Prostate gland (tissue), 2 donors: ENCODE measurements around the gene PSTPIP1. TPM values are rescaled to one million over a fixed set of nuclear protein-coding genes. Genes with fewer than 3 reads are reported as not detected.

ENCODE experiments used
- DNase-seq: peaks from one replicate; pipeline ENCODE4 v3.0.0-alpha.2; 2019; ENCODE audit warnings: low spot score
- H3K27ac ChIP-seq, 2 donors: fragments of 200-600 bp; sonication (generic); 2 replicates each; pipeline ENCODE4 v1.5.1; 2017 to 2019
- H3K27me3 ChIP-seq: fragments of 200-600 bp; sonication (generic); replicated peaks from 2 replicates; pipeline ENCODE4 v1.5.1; 2019; ENCODE audit not compliant: insufficient read depth
- H3K36me3 ChIP-seq, 2 donors: fragments of 200-600 bp; sonication (generic); 1 replicate in 1 of 2; 2 replicates in 1 of 2; pipeline versions ENCODE4 v1.5.1 to v1.8.1; 2017 to 2019
- H3K4me1 ChIP-seq: fragments of 200-600 bp; sonication (generic); replicated peaks from 2 replicates; pipeline ENCODE4 v1.5.1; 2019
- H3K4me3 ChIP-seq, 2 donors: fragments of 200-600 bp; sonication (generic); 2 replicates each; pipeline ENCODE4 v1.5.1; 2017 to 2019
- H3K9me3 ChIP-seq: fragments of 200-600 bp; sonication (generic); 2 replicates; pipeline ENCODE4 v1.5.1; 2017
- CTCF ChIP-seq, 4 experiments: fragments of 200-600 bp in 2 of 4; fragments of 450-650 bp in 2 of 4; sonication (generic) in 2 of 4; IDR thresholded peaks; 1 replicate in 3 of 4; 2 replicates in 1 of 4; pipeline ENCODE4 v1.5.1; 2016 to 2019; ENCODE audit warnings: antibody characterized with exemption in 4 of 4, mild to moderate bottlenecking in 2 of 4, moderate library complexity in 2 of 4
- POLR2A ChIP-seq: fragments of 450-650 bp; IDR thresholded peaks from one replicate; pipeline ENCODE4 v1.6.1; 2016; ENCODE audit warnings: antibody characterized with exemption, mild to moderate bottlenecking
- POLR2AphosphoS5 ChIP-seq: sonication (generic); formaldehyde crosslinking; IDR thresholded peaks from one replicate; pipeline ENCODE4 v1.6.1; 2017; ENCODE audit warnings: antibody characterized with exemption
- WGBS: methylation state at CpG from one replicate; pipeline ENCODE4 v1.1.5; 2018; 5-methylcytosine and 5-hydroxymethylcytosine counted together
- intact Hi-C: fragments of 100-400 bp; cut with DNase I; formaldehyde crosslinking; loops from one replicate; pipeline ENCODE4 v1.14.2; 2022
- total RNA-seq, 2 donors: library from RNA; depleted of rRNA; stranded (reverse); fragments of >200 nt; gene quantifications; one replicate each; pipeline ENCODE4 v1.1.0, GENCODE V29; 2016

The PSTPIP1 gene
- total RNA-seq, 2 donors from 2014 or later, result 2.1 to 7.0 TPM

- H3K27ac ChIP-seq, result no peak overlapping the region
- no peak for TF ChIP-seq POLR2AphosphoS5
- TF ChIP-seq CTCF (IDR thresholded peaks at IDR 0.05), result no peak
- no peak for TF ChIP-seq POLR2A
- no peak overlapping the region for H3K4me3 ChIP-seq
- no peak for DNase-seq
- WGBS, result 82% methylated on average over 8 of the region's 8 CpGs
- intact Hi-C loops, result no loop called here
- H3K9me3 ChIP-seq, result no peaks in the 10 kb centered on the region
- no peaks in the 10 kb centered on the region for H3K4me1 ChIP-seq
- no peaks in the 10 kb centered on the region for H3K27me3 ChIP-seq
- no peaks in the 10 kb centered on the region for H3K36me3 ChIP-seq
Observed at GRCh38 chr15:76998663-76999285, 3.8 kb downstream of the PSTPIP1 start.

GRCh38 chr15:76999996-77000395 lies 5.1 kb downstream of the PSTPIP1 start:
- TF ChIP-seq CTCF (IDR thresholded peaks at IDR 0.05) (no peak), POLR2AphosphoS5 (no peak), POLR2A (no peak)
- H3K27me3 ChIP-seq, result no peaks in the 10 kb centered on the region
- no peaks in the 10 kb centered on the region for H3K9me3 ChIP-seq
- H3K4me1 ChIP-seq, result no peaks in the 10 kb centered on the region
- H3K36me3 ChIP-seq, result no peaks in the 10 kb centered on the region
- intact Hi-C loops, result no loop called here
- no peak overlapping the region for H3K27ac ChIP-seq
- 100% methylated on average over 2 of the region's 2 CpGs for WGBS
- no peak overlapping the region for H3K4me3 ChIP-seq
- no peak for DNase-seq

- intact Hi-C loops, result no loop called here
- H3K27ac ChIP-seq, result no peak overlapping the region
- H3K9me3 ChIP-seq, result no peaks in the 10 kb centered on the region
- no peak for DNase-seq
- H3K4me1 ChIP-seq, result no peaks in the 10 kb centered on the region
- H3K4me3 ChIP-seq, result no peak overlapping the region
- WGBS, result 58% methylated on average over 4 of the region's 4 CpGs
- TF ChIP-seq POLR2AphosphoS5 (no peak), CTCF (IDR thresholded peaks at IDR 0.05) (no peak)
- no peaks in the 10 kb centered on the region for H3K36me3 ChIP-seq
- H3K27me3 ChIP-seq, result no peaks in the 10 kb centered on the region
Observed at GRCh38 chr15:77001351-77001750, 6.4 kb downstream of the PSTPIP1 start.

GRCh38 chr15:77001966-77002365 lies 7.0 kb downstream of the PSTPIP1 start:
- intact Hi-C loops, result no loop called here
- no peaks in the 10 kb centered on the region for H3K36me3 ChIP-seq
- WGBS, result 79% methylated on average over 4 of the region's 4 CpGs
- H3K27me3 ChIP-seq, result no peaks in the 10 kb centered on the region
- no peak overlapping the region for H3K27ac ChIP-seq
- no peak for DNase-seq
- H3K4me3 ChIP-seq, result no peak overlapping the region
- H3K9me3 ChIP-seq, result no peaks in the 10 kb centered on the region
- TF ChIP-seq CTCF (IDR thresholded peaks at IDR 0.05), result no peak
- no peak for TF ChIP-seq POLR2A
- no peak for TF ChIP-seq POLR2AphosphoS5
- H3K4me1 ChIP-seq, result no peaks in the 10 kb centered on the region

GRCh38 chr15:77002436-77002835 lies 7.5 kb downstream of the PSTPIP1 start:
- no peaks in the 10 kb centered on the region for H3K27me3 ChIP-seq
- intact Hi-C loops, result no loop called here
- no peak for DNase-seq
- H3K4me3 ChIP-seq, result no peak overlapping the region
- no peaks in the 10 kb centered on the region for H3K9me3 ChIP-seq
- TF ChIP-seq POLR2AphosphoS5, result no peak
- no peaks in the 10 kb centered on the region for H3K4me1 ChIP-seq
- H3K27ac ChIP-seq, result no peak overlapping the region
- WGBS, result 60% methylated on average over 7 of the region's 7 CpGs
- no peaks in the 10 kb centered on the region for H3K36me3 ChIP-seq
